ENCODE results near the gene AMER2.

- no peak for TF ChIP-seq POLR2A (IDR thresholded peaks at IDR 0.05)
- no peak for TF ChIP-seq CTCF (IDR thresholded peaks at IDR 0.05)
Observed at GRCh38 chr13:25213715-25214114, 41.6 kb upstream of the AMER2 start.

Data from testis (tissue), 2 donors.